ENCODE data around the gene IQCH.

DNA sequence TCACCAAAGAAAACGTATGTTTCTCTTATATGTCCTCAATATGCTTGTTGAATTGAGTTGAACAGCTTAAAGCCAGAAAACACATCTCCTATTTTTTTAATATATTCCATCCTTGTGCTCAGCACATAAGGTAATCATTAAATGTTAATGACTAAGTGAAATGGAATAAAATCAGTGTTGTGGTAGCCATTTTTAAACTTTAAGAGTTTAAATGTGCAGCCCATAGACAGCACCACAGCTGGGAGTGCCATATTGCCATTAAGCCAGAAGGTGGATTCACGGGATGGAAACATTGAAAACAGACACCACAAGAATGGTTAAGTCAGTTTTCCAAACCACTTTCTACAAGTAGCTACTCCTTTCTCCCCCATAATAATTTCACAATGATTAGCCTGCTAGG is 189.5 kb downstream of the IQCH start:
- TF ChIP-seq, protein P1, sequence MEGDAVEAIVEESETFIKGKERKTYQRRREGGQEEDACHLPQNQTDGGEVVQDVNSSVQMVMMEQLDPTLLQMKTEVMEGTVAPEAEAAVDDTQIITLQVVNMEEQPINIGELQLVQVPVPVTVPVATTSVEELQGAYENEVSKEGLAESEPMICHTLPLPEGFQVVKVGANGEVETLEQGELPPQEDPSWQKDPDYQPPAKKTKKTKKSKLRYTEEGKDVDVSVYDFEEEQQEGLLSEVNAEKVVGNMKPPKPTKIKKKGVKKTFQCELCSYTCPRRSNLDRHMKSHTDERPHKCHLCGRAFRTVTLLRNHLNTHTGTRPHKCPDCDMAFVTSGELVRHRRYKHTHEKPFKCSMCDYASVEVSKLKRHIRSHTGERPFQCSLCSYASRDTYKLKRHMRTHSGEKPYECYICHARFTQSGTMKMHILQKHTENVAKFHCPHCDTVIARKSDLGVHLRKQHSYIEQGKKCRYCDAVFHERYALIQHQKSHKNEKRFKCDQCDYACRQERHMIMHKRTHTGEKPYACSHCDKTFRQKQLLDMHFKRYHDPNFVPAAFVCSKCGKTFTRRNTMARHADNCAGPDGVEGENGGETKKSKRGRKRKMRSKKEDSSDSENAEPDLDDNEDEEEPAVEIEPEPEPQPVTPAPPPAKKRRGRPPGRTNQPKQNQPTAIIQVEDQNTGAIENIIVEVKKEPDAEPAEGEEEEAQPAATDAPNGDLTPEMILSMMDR (IDR thresholded peaks at IDR 0.05), result no peak
- no peak for TF ChIP-seq POLR2A (IDR thresholded peaks at IDR 0.05)
